Anterior cingulate cortex (tissue), 58 donors: ENCODE results near the gene RUNX1.
A peak's percentile ranks its signal among the peaks of the same experiment; 100 is the strongest.

Experiments
- DNase-seq, 58 donors: peaks; one replicate each; lab custom pipeline; 2025; lab: John Stamatoyannopoulos, UW

Gene RUNX1

DNA sequence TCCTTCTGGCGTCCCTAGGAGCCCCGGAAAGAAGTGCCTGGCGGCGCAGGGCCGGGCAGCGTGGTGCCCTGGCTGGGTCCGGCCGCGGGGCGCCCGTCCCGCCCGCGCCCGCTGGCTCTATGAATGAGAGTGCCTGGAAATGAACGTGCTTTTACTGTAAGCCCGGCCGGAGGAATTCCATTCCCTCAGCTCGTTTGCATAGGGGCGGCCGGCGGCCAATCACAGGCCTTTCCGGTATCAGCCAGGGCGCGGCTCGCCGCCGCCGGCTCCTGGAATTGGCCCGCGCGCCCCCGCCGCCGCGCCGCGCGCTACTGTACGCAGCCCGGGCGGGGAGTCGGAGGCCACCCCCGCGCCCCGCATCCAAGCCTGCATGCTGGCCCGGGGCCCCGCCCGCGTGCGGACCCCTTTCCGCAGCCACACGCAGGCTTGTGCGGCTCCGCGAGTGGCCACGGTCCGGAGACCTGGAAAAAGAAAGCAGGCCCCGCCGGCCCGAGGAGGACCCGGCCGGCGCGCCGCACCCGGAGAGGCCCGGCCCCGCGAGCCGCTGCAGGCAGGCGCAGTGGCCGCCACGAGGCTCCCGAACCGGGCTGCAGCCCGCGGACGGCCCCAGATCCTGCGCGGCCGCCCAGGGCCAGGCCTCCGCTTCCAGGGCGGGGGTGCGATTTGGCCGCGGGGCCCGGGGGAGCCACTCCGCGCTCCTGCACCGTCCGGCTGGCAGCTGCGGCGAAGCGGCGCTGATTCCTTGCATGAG, 160.4 kb downstream of the RUNX1 start:
- DNase-seq: peak in 48 of 58 donors; percentile 15 to 79 (median 44)

DNA sequence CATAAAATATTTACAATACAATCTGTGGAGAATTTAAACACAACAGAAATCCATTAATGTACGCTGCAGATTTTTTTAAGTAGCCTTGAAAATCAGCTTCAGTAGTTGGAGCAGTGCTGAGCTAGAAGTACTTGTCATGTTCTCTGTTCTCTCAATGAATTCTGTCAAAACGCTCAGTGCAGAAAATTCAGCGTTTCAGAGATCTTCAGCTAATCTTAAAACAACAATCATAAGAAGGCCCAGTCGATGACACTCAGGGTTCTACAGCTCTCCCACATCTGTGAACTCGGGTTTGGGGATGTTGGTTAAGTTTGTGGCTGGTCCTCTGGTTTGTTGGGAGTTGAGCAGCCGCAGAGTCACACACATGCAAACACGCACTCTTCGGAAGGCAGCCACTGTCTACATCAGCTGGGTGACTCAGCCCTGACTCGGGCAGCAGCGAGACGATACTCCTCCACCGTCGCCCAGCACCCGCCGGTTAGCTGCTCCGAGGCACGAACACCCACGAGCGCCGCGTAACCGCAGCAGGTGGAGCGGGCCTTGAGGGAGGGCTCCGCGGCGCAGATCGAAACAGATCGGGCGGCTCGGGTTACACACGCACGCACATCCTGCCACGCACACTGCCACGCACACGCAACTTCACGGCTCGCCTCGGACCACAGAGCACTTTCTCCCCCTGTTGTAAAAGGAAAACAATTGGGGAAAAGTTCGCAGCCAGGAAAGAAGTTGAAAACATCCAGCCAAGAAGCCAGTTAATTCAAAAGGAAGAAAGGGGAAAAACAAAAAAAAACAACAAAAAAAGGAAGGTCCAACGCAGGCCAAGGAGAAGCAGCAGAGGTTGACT, 161.2 kb downstream of the RUNX1 start:
- DNase-seq: peak in 9 of 58 donors; percentile 7 to 51 (median 24)

DNA sequence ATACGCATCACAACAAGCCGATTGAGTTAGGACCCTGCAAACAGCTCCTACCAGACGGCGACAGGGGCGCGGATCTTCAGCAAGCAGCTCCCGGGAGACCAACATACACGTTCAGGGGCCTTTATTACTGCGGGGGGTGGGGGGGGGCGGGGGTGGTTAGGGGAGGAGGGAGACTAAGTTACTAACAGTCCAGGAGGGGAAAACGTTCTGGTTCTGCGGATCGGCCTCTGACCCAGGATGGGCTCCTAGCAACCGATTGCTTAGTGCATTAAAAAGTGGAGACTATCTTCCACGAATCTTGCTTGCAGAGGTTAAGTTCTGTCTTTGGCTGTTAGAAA, 162.0 kb downstream of the RUNX1 start:
- no peak for DNase-seq

DNA sequence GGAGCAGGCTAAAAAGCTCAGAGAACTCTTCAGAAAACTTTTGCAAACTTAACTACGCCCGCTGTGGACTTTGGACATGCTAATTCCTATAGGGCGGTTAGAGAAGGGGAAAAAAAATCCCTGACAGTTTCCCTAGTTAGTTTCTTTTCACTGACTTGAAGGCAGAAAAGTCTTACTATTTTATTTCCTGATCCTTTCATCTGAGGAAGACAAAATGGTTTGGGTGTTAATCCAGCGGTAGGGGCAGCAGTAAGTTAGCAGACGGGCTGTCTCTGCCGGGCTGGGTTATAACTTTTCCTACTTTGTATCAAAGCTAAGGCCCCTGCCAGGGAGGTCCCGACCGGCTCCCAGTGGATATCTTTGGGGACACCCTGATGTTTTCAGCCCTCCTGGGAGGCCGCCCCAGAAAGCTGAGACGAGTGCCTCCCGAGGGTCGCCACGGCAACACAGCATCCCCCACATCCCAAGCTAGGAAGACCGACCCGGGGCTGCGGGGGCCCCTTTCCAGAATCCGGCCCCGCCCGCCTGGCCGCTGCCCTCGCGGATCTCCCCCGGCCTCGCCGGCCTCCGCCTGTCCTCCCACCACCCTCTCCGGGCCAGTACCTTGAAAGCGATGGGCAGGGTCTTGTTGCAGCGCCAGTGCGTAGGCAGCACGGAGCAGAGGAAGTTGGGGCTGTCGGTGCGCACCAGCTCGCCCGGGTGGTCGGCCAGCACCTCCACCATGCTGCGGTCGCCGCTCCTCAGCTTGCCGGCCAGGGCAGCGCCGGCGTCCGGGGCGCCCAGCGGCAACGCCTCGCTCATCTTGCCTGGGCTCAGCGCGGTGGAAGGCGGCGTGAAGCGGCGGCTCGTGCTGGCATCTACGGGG, 162.6 kb downstream of the RUNX1 start:
- DNase-seq: no peak

DNA sequence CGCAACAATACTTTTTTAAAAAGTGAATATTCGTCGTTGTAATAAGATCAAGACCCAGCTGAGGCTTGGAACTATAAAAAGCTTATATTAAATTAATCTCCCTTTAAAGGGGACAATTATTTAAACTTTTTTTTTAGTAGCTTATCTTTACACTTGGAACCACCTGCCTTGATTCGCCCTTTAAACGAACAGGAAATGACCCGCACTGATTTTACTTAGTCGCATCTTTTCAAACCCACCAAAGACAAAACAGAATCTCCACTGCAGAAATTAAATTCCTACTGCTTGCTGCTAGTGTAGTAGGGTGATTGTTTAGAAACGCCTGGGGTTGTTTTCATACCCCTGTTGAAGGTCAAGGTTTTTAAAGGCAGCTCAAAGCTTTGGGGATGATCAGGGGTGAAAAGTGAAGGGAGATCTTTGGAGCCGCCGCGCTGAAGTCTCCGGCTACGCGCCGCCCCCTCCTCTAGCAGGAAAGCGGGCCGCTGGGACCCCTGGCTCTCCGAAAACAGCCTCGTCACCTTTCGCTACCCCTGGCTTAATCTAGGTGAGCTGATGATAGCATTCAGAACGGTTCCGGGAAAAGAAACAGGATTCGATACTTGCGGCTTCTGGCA, 163.4 kb downstream of the RUNX1 start:
- no peak for DNase-seq

DNA sequence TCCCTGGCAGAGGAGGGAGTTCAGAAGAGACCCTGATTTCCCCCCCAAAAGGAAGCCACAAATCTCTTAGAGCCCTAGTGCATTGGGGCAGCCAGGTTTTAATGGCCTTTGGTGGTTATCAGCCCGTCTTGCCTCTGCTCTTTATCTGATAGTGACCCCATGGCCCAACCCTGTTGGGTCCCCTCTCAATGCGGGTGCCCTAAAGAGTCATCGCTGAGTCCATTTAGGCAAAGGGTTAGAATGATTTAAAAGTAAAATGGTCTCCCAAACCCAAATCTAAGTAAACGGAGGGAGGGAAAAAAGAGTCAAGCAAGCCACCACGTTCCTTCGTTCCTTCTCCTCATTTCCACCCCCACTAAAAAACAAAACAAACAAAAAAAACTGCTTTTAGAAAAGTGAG, 164.0 kb downstream of the RUNX1 start:
- DNase-seq: no peak

DNA sequence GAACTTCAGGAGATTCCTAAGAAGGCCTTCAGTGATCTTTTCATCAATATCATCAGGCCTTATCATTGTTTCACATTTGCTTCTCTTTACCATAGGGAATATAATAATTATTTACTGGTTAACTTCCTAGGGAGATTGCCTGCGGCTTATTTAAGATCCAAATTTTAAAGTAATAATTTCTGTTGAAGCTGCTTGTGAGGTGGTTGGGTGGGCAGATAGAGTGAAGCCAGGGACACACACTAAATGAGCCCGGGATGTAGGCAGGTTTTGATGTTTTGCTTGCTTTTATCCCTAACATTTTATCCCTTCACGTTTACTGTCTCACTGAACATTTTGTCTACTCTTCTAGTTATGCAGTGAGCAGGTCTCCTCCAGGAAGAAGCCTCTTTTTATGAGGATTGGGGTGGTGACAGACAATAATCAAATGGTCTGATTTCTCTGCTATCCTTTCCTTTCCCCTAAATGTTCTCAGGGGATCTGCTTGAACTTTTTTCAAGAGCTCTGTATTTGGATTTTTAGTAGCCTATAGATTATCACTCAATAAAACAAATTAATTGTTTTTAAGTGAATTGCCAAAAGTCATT, 164.7 kb downstream of the RUNX1 start:
- DNase-seq: no peak

DNA sequence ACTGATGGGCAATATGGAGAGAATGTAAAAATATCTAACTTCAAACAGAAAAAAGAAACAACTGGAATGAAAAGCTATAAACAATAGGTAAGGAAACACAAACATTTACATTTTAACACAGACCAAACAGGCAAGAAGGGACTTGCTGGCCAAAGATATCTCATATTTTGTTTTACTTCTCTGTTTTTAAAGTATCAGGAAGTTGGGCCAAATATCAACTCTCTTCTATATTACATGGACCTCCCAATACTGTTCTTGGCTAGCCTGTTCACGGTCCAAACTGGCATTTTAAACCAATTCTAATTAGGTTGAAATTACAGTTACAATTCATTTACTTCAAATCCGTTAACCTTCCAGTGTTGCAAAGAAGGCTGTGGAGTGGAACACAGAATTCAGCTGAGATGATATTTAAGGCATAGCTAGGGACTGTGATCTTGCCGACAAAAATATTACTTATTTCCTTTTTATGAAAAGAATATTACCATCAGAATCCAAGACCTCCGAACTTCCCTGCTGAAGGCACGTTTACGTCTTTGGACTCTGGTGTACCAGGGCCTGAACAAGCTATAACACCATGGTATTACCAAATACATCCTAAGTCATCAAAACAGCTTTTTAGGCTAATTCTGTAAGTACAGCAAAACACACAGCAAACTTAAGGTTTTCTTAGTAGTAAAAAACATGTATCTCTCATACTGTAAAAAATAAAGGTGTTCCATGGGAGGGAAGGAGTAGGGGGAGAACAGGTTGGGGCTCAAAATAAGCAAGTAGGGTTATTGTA, 165.4 kb downstream of the RUNX1 start:
- DNase-seq: no peak

DNA sequence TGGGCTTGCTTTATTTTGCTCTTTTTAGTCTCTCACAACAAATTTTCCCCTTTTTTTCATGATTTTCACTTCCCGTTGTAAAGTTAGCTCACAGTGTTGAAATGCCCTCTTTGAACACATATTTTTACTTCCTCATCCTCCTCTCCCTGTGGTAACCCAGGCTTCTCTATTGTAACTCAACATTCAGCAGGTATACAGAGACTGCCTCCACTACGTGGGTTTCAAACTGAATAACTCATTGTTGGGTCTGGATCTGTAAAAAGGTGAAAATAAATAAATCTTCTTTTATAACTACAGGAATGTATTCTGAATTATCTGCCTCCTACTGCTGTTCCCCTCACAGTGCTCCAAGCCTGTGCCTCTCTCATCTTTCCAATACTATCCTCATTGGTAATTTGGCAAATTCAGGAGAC, 166.4 kb downstream of the RUNX1 start:
- peak in 1 of 58 donors; percentile 23 for DNase-seq

DNA sequence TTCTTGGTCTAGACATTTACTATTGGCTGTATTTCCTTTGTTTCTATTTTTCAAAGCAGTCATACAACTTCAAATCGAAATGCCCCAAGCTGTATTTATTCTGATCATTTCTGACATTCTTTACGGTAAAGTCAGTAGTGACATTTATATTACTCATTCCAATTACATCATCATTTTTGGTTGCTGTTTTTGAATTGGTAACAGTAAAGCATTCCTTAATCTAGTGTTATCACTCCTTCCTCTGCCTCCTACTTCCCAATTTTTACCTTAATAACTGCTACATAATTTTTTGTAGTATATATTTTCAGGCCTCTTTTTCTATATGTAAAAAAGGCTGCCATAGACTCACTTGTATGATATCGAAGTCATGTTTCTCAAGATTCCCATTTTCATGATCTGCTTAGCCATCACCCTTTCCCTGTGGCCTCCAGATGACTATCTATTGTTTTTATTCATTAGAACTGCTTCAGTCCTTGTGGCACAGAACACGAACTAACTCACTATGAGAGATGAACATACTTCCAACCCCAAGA, 167.2 kb downstream of the RUNX1 start:
- DNase-seq: no peak

DNA sequence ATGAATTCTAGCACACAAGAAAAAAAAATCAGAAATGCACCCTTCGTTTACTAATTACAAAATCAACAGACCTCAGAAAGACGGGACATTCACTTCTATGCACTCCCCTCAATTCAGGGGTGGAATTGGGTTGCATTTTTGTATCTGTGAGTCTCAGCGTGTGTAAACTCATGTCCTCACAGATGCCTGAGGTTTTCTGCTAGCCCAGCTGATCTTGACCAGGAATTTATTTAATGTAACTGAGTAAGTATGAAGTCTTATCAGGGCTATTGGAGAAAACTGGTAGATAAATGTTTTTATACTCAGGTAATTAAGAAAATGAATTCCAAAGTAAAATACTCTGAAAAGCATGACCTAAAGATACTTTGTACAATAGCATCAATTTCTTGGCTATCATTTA, 167.7 kb downstream of the RUNX1 start:
- DNase-seq: no peak

DNA sequence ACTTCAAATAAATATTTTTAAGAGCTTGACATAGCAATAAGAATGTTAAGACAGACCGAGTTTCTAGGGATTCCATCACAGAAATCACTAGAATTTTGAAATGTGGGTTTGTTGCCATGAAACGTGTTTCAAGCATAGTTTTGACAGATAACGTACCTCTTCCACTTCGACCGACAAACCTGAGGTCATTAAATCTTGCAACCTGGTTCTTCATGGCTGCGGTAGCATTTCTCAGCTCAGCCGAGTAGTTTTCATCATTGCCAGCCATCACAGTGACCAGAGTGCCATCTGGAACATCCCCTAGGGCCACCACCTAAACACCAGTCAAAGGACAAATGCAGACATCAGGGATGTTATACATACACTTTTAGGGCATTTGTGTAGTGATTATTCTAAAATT, 168.7 kb downstream of the RUNX1 start:
- DNase-seq: no peak

DNA sequence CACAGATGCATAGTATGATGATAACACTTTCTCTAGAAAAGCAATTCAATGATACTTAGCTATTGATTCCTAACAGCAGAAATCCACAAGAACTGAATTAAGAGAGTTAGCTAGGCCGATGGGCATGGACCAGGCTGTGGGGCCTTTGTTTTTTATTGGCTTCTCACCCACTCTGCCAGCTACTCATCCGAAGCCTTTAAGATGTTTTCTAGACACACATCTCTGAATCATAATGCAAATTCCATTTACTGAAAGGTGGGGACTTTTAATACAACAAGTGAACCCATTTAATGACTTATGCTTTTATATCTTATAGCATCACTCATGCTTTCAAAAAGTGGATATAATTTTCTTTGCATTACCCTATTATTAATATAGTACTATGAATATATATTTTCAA, 170.2 kb downstream of the RUNX1 start:
- DNase-seq: no peak

DNA sequence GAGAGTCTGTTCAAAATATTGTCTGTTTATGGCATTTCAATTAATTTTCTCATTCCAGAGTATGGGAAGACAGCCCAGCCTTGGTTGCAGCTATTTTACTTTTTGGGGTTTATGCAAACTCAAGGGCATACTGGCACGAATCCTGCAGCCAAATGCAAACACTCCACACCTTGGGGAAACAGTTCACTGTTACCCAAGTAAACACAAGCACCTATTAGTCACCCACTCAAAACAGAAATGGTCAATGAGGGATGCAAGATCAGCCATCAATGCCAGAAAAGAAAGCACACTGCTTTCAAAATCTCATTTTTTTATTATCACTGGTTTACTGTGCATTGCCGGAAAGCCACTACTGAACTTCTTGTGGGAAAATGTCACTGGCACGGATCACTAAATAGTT, 170.6 kb downstream of the RUNX1 start:
- no peak for DNase-seq

DNA sequence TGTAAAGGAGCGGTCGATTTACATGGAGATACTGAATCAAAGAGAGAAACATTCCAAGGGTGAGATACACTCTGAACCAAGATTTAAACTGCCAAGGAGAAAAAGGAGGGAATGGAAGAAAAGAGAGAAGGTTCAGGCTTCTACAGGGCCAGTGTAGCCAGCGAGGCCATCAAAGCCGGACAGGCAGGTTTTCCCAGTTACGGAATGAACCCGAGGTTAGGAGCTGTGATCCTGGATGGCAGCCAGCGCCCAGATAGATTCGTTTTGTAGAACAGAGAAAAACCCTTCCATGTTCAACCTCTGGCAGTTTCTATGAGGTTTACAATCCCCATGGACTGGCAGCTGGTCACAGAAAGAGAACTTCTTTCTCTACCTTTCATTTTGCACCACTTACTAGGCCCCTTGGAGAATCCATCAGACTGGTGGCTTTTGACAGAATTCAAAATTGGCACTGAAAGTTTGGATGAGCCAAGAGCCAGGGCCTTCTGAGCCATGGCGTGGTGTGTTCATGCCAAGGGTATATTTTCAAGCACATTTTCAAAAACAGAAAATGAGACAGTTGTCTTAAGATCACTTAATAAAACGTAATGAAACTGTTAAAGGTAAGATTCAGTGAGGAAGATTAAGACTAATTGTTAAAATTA, 171.5 kb downstream of the RUNX1 start:
- no peak for DNase-seq

DNA sequence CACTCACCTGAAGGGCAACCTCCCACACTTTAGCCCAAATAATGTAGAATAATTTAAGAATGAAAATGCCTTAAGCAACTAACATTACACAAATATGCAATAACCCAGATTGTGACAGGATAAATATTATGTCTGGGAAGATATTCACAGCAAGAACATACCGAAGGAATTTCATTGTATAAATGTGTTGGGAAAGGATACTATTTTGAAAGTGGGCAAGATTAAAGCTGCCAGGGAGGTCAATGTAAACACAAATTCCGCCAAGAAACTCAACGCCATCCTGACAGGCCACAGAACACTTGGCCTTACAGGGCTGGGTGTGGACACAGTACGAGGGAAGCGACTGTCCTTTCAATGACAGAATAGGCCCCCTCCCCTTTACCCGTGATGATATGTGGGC, 173.3 kb downstream of the RUNX1 start:
- DNase-seq: no peak

DNA sequence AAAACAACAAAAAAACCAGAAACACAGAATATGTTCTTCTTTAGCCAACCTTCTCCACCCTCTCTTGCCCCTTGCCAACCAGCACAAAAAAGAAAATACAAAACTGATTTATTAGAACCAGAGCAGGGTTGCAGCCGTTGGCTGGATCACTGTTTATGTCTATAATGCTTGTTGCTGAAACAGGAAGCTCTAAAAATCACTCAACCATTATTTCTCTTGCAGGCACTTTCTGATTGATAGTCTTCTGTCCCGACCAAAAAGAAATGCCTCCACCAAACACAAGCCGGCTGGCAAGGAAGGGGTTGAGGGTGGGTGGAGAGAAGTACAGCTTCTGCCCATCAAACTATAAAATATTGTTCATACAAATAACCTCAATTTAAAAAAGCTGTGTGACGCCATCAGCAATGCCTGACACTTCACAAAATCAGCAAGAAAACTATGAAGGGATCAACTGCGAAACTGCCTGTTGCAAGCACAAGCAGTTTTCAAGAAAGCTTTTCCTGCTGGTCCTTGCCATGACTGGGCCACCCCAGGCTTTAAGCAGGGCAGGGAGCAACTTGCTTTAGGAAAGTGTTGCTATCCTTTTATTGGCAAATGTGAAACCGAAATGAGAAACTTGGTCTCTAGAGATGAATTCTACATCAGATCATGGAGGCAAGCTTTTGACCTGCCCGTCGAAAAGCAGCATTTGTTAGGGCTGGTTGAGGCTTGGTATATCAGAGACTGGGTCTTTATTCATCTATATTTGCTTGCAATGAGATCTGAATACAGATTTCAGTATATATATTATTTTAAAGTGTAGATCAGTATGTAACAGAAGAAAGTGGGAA, 174.2 kb downstream of the RUNX1 start:
- DNase-seq: no peak
